Kidney (tissue), 14 donors: ENCODE data around the gene LRPAP1. TPM values are rescaled to one million over a fixed set of nuclear protein-coding genes. Genes with fewer than 3 reads are reported as not detected.

Source experiments
- DNase-seq, 5 donors: peaks; one replicate each; pipeline ENCODE4 v3.0.0-alpha.2; 2013 to 2020
- FAIRE-seq: peaks from 2 replicates; lab custom pipeline; 2012; peaks lifted over from hg19 to GRCh38; lab: Jason Lieb, UNC
- H3K27ac ChIP-seq, 2 donors: one replicate each; pipeline ENCODE4 v1.7.0; 2013; ENCODE audit warnings: low read depth in 2 of 2, low read length in 2 of 2, inconsistent platforms in 1 of 2
- H3K27me3 ChIP-seq: one replicate; pipeline ENCODE4 v1.7.1; 2013; ENCODE audit warnings: low read length, inconsistent platforms; ENCODE audit not compliant: control insufficient read depth, insufficient read depth
- H3K36me3 ChIP-seq, 3 donors: one replicate each; pipeline versions ENCODE4 v1.7.0 to v1.7.1; 2013; ENCODE audit warnings: low read length in 3 of 3, control low read depth in 1 of 3, inconsistent platforms in 1 of 3; ENCODE audit not compliant: insufficient read depth in 3 of 3, control insufficient read depth in 2 of 3
- H3K4me1 ChIP-seq, 3 donors: one replicate each; pipeline versions ENCODE4 v1.7.0 to v1.7.1; 2013; ENCODE audit warnings: low read length in 3 of 3, inconsistent platforms in 1 of 3, low read depth in 1 of 3; ENCODE audit not compliant: control insufficient read depth in 2 of 3, insufficient read depth in 2 of 3
- H3K4me3 ChIP-seq, 3 donors: one replicate each; pipeline versions ENCODE4 v1.7.0 to v1.8.1; 2013; ENCODE audit warnings: low read length in 3 of 3, control low read depth in 1 of 3, inconsistent platforms in 1 of 3
- H3K9ac ChIP-seq, 3 donors: one replicate each; pipeline versions ENCODE4 v1.7.0 to v1.7.1; 2013; ENCODE audit warnings: low read length in 3 of 3, control low read depth in 1 of 3, inconsistent platforms in 1 of 3
- H3K9me3 ChIP-seq, 3 donors: one replicate each; pipeline versions ENCODE4 v1.7.0 to v1.7.1; 2013; ENCODE audit warnings: low read length in 3 of 3, control low read depth in 1 of 3, inconsistent platforms in 1 of 3; ENCODE audit not compliant: control insufficient read depth in 2 of 3, insufficient read depth in 1 of 3
- CTCF ChIP-seq: IDR thresholded peaks from 3 replicates; pipeline ENCODE4 v1.5.1; 2012; ENCODE audit warnings: mild to moderate bottlenecking, moderate library complexity, borderline replicate concordance; ENCODE audit not compliant: insufficient read depth; ENCODE audit errors: extremely low read depth
- intact Hi-C: fragments of 100-400 bp; cut with DNase I; formaldehyde crosslinking; loops from one replicate; pipeline ENCODE4 v1.11.1; 2022
- polyA plus RNA-seq: library from polyadenylated mRNA; stranded (reverse); fragments of 350-450 nt; fragmentation: Illumina TruSeq; extraction: RNeasy Lipid Tissue Mini Kit (QIAGEN cat#74804); gene quantifications from one replicate; pipeline ENCODE4 v1.2.3, GENCODE V29; 2014; ENCODE audit warnings: low read depth, low replicate concordance; ENCODE audit not compliant: insufficient read depth
- total RNA-seq: library from RNA; stranded (reverse); fragmentation: NEBNext Ultra II Directional; extraction: Animal tissue kit (Norgen Biotek cat#: 25700); gene quantifications from one replicate; pipeline ENCODE4 v1.2.1, GENCODE V29; 2021
- donor health status: control.
- donor health status: control.
- donor health status: control.
- donor health status: control.
- donor health status: control.
- donor health status: DM: yes; HTN: yes; CAD: no.
- donor health status: Normal renal cell carcinoma (clear cell type).

Gene LRPAP1
- total and polyA plus RNA-seq, 2 donors from 2014 or later = 204 to 373 TPM

- no peaks in the 10 kb centered on the region for H3K27me3 ChIP-seq
- H3K9me3 ChIP-seq = peaks cover 0 to 4% (median 0%) of the 10 kb centered on the region in 3 donors
- no peak for TF ChIP-seq CTCF
- no peak overlapping the region for H3K4me3 ChIP-seq
- H3K4me1 ChIP-seq = peaks cover 0 to 7% (median 0%) of the 10 kb centered on the region in 3 donors
- no peaks in the 10 kb centered on the region for H3K36me3 ChIP-seq
- no peak overlapping the region for H3K9ac ChIP-seq
- FAIRE-seq (no peak), DNase-seq (peak in 1 of 5 donors; percentile 65)
- no peak overlapping the region for H3K27ac ChIP-seq
- intact Hi-C loops = no loop called here
Measured at GRCh38 chr4:3465698-3466671, 66.2 kb downstream of the LRPAP1 start.

- FAIRE-seq = no peak
- no peak overlapping the region for H3K4me3 ChIP-seq
- intact Hi-C loops = no loop called here
- H3K36me3 ChIP-seq = no peaks in the 10 kb centered on the region
- H3K27me3 ChIP-seq = no peaks in the 10 kb centered on the region
- H3K27ac ChIP-seq = no peak overlapping the region
- TF ChIP-seq CTCF = no peak
- H3K9me3 ChIP-seq = peaks cover 0 to 4% (median 0%) of the 10 kb centered on the region in 3 donors
- DNase-seq = peak in 1 of 5 donors; percentile 67
- peaks cover 0 to 7% (median 0%) of the 10 kb centered on the region in 3 donors for H3K4me1 ChIP-seq
- H3K9ac ChIP-seq = no peak overlapping the region
Measured at GRCh38 chr4:3464911-3465697, 67.1 kb downstream of the LRPAP1 start.

- no peak overlapping the region for H3K27ac ChIP-seq
- DNase-seq (peak in 1 of 5 donors; percentile 68), FAIRE-seq (no peak)
- no peak overlapping the region for H3K9ac ChIP-seq
- peaks cover 0 to 4% (median 0%) of the 10 kb centered on the region in 3 donors for H3K9me3 ChIP-seq
- H3K36me3 ChIP-seq = no peaks in the 10 kb centered on the region
- intact Hi-C loops = no loop called here
- H3K4me1 ChIP-seq = peaks cover 0 to 7% (median 0%) of the 10 kb centered on the region in 3 donors
- no peak overlapping the region for H3K4me3 ChIP-seq
- TF ChIP-seq CTCF = no peak
- H3K27me3 ChIP-seq = no peaks in the 10 kb centered on the region
Measured at GRCh38 chr4:3464349-3464905, 67.8 kb downstream of the LRPAP1 start.
